IPS DF 4.7 (cell line): ENCODE results near the gene PTPN22.
A peak's percentile ranks its signal among the peaks of the same experiment; 100 is the strongest.

Experiments used
- DNase-seq: peaks from one replicate; pipeline ENCODE4 v3.0.0-alpha.2; 2013; ENCODE audit warnings: low spot score; ENCODE audit errors: extremely low read depth

PTPN22 gene

GRCh38 chr1:113887402-113888175 lies 16.1 kb upstream of the PTPN22 start, which contains the start of gene BCL2L15:
Gene BCL2L15 (minus strand): TSS chr1:113887581. CDS start chr1:113887375, 206 bp downstream.
- no peak for DNase-seq

GRCh38 chr1:113886417-113887401 lies 15.2 kb upstream of the PTPN22 start:
- no peak for DNase-seq

- no peak for DNase-seq
Measured at GRCh38 chr1:113881661-113882060, 10.1 kb upstream of the PTPN22 start.

- DNase-seq: no peak
Measured at GRCh38 chr1:113879739-113880038, 8.2 kb upstream of the PTPN22 start.

GRCh38 chr1:113876176-113876575 lies 4.7 kb upstream of the PTPN22 start:
- no peak for DNase-seq

- DNase-seq: no peak
Measured at GRCh38 chr1:113875714-113876113, 4.2 kb upstream of the PTPN22 start.

- peak; percentile 5 for DNase-seq
Measured at GRCh38 chr1:113874012-113874879, 2.7 kb upstream of the PTPN22 start.

GRCh38 chr1:113872219-113872935 lies 865 bp upstream of the PTPN22 start:
- no peak for DNase-seq

GRCh38 chr1:113870778-113871177 lies 734 bp downstream of the PTPN22 start:
- no peak for DNase-seq

GRCh38 chr1:113868387-113869083 lies 3.0 kb downstream of the PTPN22 start:
- no peak for DNase-seq

GRCh38 chr1:113861641-113862040 lies 9.9 kb downstream of the PTPN22 start:
- no peak for DNase-seq

- DNase-seq: no peak
Measured at GRCh38 chr1:113860891-113861290, 10.6 kb downstream of the PTPN22 start.

- no peak for DNase-seq
Measured at GRCh38 chr1:113859478-113860175, 11.9 kb downstream of the PTPN22 start.

- DNase-seq: no peak
Measured at GRCh38 chr1:113858982-113859381, 12.5 kb downstream of the PTPN22 start.

GRCh38 chr1:113858418-113858817 lies 13.1 kb downstream of the PTPN22 start:
- DNase-seq: no peak

- no peak for DNase-seq
Measured at GRCh38 chr1:113857776-113858175, 13.7 kb downstream of the PTPN22 start.

- no peak for DNase-seq
Measured at GRCh38 chr1:113856401-113856790, 15.1 kb downstream of the PTPN22 start.

- DNase-seq: no peak
Measured at GRCh38 chr1:113855630-113856400, 15.7 kb downstream of the PTPN22 start.

GRCh38 chr1:113854234-113854633 lies 17.3 kb downstream of the PTPN22 start:
- no peak for DNase-seq
